H1 (cell line): Measurements from ENCODE around the gene ZFP1. TPM values are rescaled to one million over a fixed set of nuclear protein-coding genes. Genes with fewer than 3 reads are reported as not detected.

Experiments
- ATF2 ChIP-seq: IDR thresholded peaks from 2 replicates; pipeline ENCODE4 v1.6.1; 2012; ENCODE audit warnings: low read length, inconsistent platforms
- BACH1 ChIP-seq: IDR thresholded peaks from 2 replicates; pipeline ENCODE4 v1.6.1; 2012; ENCODE audit warnings: low read length, improper control_type of control experiment
- BCL11A ChIP-seq, 2 experiments: IDR thresholded peaks; one replicate each; pipeline ENCODE4 v1.6.1; 2011; ENCODE audit warnings: low read depth in 2 of 2, low read length in 2 of 2, mild to moderate bottlenecking in 2 of 2
- CREB1 ChIP-seq: IDR thresholded peaks from 2 replicates; pipeline ENCODE4 v1.6.1; 2012; ENCODE audit warnings: inconsistent platforms
- CTBP2 ChIP-seq: IDR thresholded peaks from 2 replicates; pipeline ENCODE4 v1.7.0; 2011; ENCODE audit warnings: borderline replicate concordance, mild to moderate bottlenecking, moderate library complexity, mixed read lengths, low read length; ENCODE audit not compliant: insufficient read depth, insufficient read length
- CTCF ChIP-seq, 3 experiments: IDR thresholded peaks; 1 replicate in 2 of 3; 2 replicates in 1 of 3; pipeline versions ENCODE4 v1.5.1 to v1.6.1; 2011; ENCODE audit warnings: low read length in 3 of 3, mild to moderate bottlenecking in 3 of 3, inconsistent platforms in 2 of 3, low read depth in 1 of 3, moderate library complexity in 1 of 3; ENCODE audit not compliant: insufficient read depth in 1 of 3; ENCODE audit errors: control extremely low read depth in 1 of 3
- EGR1 ChIP-seq: IDR thresholded peaks from 2 replicates; pipeline ENCODE4 v1.6.1; 2011; ENCODE audit warnings: low read depth, low read length, borderline replicate concordance
- EP300 ChIP-seq, 2 experiments: IDR thresholded peaks; 1 replicate in 1 of 2; 2 replicates in 1 of 2; pipeline ENCODE4 v1.6.1; 2011 to 2012; ENCODE audit warnings: low read depth in 2 of 2, low read length in 2 of 2, mild to moderate bottlenecking in 2 of 2, borderline replicate concordance in 1 of 2, inconsistent platforms in 1 of 2, moderate library complexity in 1 of 2
- KDM5A ChIP-seq: fragments of 200-600 bp; IDR thresholded peaks from 2 replicates; pipeline ENCODE4 v1.7.1; 2012; ENCODE audit warnings: mild to moderate bottlenecking, low read length, inconsistent platforms, mixed read lengths
- MAX ChIP-seq: IDR thresholded peaks from 2 replicates; pipeline ENCODE4 v1.6.1; 2012; ENCODE audit warnings: inconsistent platforms
- PHF8 ChIP-seq: fragments of 200-600 bp; sonication (generic); conservative IDR thresholded peaks from 2 replicates; pipeline ENCODE4 v1.7.1; 2012; ENCODE audit warnings: low read depth, mild to moderate bottlenecking, inconsistent platforms, low read length, moderate library complexity
- SIN3A ChIP-seq, 2 experiments: IDR thresholded peaks in 1 of 2; conservative IDR thresholded peaks in 1 of 2; 2 replicates each; pipeline ENCODE4 v1.6.1; 2011 to 2012; ENCODE audit warnings: low read length in 2 of 2, improper control_type of control experiment in 1 of 2, low read depth in 1 of 2, mild to moderate bottlenecking in 1 of 2
- SIX5 ChIP-seq: IDR thresholded peaks from 2 replicates; pipeline ENCODE4 v1.6.1; 2011; ENCODE audit warnings: mild to moderate bottlenecking, low read depth, low read length
- SP1 ChIP-seq: IDR thresholded peaks from 2 replicates; pipeline ENCODE4 v1.6.1; 2011; ENCODE audit warnings: low read depth, low read length
- TAF1 ChIP-seq: IDR thresholded peaks from 2 replicates; pipeline ENCODE4 v1.6.1; 2011; ENCODE audit warnings: mild to moderate bottlenecking, low read depth, low read length
- TAF7 ChIP-seq: optimal IDR thresholded peaks from 2 replicates; pipeline ENCODE3; 2011; ENCODE audit warnings: low read depth, mild to moderate bottlenecking, inconsistent platforms, low read length, moderate library complexity, borderline replicate concordance
- TCF12 ChIP-seq: IDR thresholded peaks from 2 replicates; pipeline ENCODE4 v1.6.1; 2011; ENCODE audit warnings: low read depth, mild to moderate bottlenecking, low read length
- ZNF274 ChIP-seq: IDR thresholded peaks from 2 replicates; pipeline ENCODE4 v1.7.0; 2012; ENCODE audit warnings: low read length, borderline replicate concordance; ENCODE audit errors: extremely low read depth
- polyA plus RNA-seq, 7 experiments: library from polyadenylated mRNA; depleted of rRNA in 3 of 7; stranded (reverse) in 5 of 7; unstranded in 2 of 7; fragments of >200 nt in 5 of 7; fragments of 200-250 nt in 2 of 7; gene quantifications; 1 replicate in 5 of 7; 2 replicates in 1 of 7; 4 replicates in 1 of 7; pipeline versions ENCODE4 v1.2.1 to v1.2.3, GENCODE V29; 2011 to 2013; ENCODE audit warnings: missing spikeins in 2 of 7, mixed read lengths in 2 of 7
- total RNA-seq: library from RNA; stranded (reverse); fragmentation: NEBNext Ultra II Directional; extraction: Animal tissue kit (Norgen Biotek cat#: 25700); gene quantifications from 2 replicates; pipeline ENCODE4 v1.2.1, GENCODE V29; 2021

The ZFP1 gene
- total and polyA plus RNA-seq, 2 of the 8 experiments (the other 6 are each of a cell fraction or from before 2014, with no cell fraction given), result 4.0 to 11.2 TPM

- peak; percentile 66; the same call in 1 of the 2 replicates for TF ChIP-seq SP1
- 0 out of 4 replicates have a peak, but pooled peaks of 1 of the 2 experiments have one; percentile 37 for TF ChIP-seq SIN3A (conservative IDR thresholded peaks at IDR 0.05 in 1 of 2, IDR thresholded peaks at IDR 0.05 in 1 of 2; ENCODE audit: low read depth in 1 of 2, low read length in 2 of 2)
- TF ChIP-seq EGR1, result 0 out of 2 replicates have a peak, but pooled peaks have one; percentile 36
- TF ChIP-seq PHF8, result peak; percentile 86
- no peak for TF ChIP-seq TCF12
- TF ChIP-seq CTBP2, result peak; percentile 45
- peak; percentile 58 for TF ChIP-seq MAX
- 0 out of 2 replicates have a peak, but pooled peaks have one; percentile 17 for TF ChIP-seq KDM5A
- 0 out of 2 replicates have a peak, but pooled peaks have one; percentile 50 for TF ChIP-seq ATF2
- TF ChIP-seq CREB1, result peak; percentile 36; the same call in 1 of the 2 replicates
- TF ChIP-seq SIX5, result peak; percentile 72
- peak in 1 of 2 experiments; percentile 34; a peak in 1 of 3 replicates for TF ChIP-seq EP300 (IDR thresholded peaks at IDR 0.05; ENCODE audit: borderline replicate concordance in 1 of 2, low read depth in 2 of 2, low read length in 2 of 2)
- TF ChIP-seq ZNF274, result no peak
- TF ChIP-seq CTCF (IDR thresholded peaks at IDR 0.05; ENCODE audit: control extremely low read depth in 1 of 3, insufficient read depth in 1 of 3, low read depth in 1 of 3, low read length in 3 of 3), result no peak
- no peak for TF ChIP-seq BCL11A (IDR thresholded peaks at IDR 0.05; ENCODE audit: low read depth in 2 of 2, low read length in 2 of 2)
- peak; percentile 66 for TF ChIP-seq TAF1
- peak; percentile 87 for TF ChIP-seq BACH1
- peak; percentile 46 for TF ChIP-seq TAF7
Observed at GRCh38 chr16:75148311-75149195, at the start of gene ZFP1 (continued).
